LHCN-M2 (cell line): ENCODE results near the gene RASSF5. TPM values are rescaled to one million over a fixed set of nuclear protein-coding genes. Genes with fewer than 3 reads are reported as not detected.
"Not testable (repeated sequence)": the region's sequence is repeated elsewhere in the genome, so short reads cannot be mapped to it uniquely, and the experiment has no call there.

Experiments used
- DNase-seq: peaks from one replicate; pipeline ENCODE4 v3.0.0-alpha.2; 2012; ENCODE audit warnings: low read depth
- total RNA-seq: library from RNA; depleted of rRNA; stranded (reverse); fragments of >200 nt; gene quantifications from 2 replicates; pipeline ENCODE4 v1.2.3, GENCODE V29; 2014

The RASSF5 gene
- total RNA-seq, 1 experiment from 2014 or later, result 0.63 TPM

DNA sequence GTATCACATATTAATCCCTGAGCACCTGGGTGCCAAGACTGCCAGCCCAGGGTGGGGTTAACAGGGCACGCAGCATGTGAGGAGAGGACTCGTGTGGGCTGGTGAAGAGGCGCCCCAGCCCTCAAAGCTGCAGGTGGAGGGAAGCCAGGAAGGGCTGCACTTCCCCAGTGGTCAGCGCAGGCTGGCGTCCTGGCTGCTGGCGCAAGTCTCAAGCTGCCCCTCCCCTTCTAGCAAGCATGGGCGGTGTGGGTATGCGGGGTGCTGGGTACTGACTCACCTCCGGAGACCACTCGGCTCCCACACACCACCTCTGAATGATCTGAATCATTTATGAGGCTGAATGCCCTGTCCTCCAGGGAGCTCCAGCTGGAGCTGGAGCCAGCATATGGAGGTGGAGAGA lies 60.9 kb downstream of the RASSF5 start:
- DNase-seq, result no peak

DNA sequence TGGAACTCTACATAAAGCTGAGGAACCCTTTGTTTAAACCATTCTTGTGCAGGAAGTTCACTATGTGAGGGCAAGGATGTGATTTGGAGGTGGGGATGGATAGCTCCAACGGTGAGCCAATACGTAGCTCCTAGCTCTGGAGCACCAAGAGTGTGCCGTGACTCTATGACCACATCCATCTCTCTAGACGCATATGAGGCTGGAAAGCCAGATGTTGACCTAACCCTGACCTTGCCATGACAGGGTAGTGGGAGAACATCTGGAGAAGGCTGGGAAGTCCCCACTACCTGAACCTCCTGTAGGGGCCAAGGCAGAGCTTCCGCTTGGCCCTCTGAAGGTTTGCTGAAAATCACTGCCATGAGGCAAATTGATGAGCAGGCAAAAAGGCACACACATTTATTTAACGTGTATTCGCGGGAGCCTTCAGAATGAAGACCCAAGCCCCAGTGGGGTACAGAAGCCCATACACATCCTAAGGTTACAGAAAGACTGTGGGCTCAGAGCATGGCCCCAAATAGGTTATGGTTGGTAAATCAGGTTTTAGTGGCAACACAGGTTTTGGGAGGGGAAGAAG lies 61.5 kb downstream of the RASSF5 start:
- no peak for DNase-seq

DNA sequence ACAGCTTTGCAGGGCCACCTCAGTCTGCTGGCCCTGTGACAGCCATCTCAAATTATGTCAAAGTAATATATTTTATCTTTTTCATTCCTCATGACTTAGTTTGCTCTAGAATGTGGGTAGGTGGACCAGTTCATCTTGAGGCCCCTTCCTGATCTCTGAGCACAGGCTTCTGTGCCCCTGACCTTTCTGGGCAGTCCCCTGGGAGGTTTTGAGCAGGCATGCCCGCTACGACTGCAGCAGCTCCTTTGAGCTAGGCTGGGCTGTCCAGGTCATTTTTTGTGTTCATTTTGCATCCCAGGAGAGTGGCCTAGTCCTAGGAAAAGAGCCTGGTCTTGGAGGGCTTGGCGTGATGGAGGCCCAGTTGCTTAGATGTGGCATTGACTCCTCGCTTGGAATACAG lies 62.2 kb downstream of the RASSF5 start:
- no peak for DNase-seq

DNA sequence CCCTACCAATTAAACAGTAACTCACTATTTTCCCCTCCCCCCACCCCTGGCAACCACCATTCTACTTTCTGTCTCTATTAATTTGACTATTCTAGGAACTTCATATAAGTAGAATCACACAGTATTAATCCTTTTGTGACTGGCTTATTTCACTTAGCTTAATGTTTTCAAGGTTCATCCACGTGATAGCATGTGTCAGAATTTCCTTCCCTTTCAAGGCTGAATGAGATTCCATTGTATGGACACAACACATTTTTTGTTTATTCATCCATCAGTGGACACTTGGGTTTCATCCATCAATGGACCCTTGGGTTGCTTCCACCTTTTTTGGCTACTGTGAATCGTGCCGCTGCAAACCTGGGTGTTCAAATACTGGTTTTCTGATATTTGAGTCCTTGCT lies 63.2 kb downstream of the RASSF5 start:
- DNase-seq, result no peak

DNA sequence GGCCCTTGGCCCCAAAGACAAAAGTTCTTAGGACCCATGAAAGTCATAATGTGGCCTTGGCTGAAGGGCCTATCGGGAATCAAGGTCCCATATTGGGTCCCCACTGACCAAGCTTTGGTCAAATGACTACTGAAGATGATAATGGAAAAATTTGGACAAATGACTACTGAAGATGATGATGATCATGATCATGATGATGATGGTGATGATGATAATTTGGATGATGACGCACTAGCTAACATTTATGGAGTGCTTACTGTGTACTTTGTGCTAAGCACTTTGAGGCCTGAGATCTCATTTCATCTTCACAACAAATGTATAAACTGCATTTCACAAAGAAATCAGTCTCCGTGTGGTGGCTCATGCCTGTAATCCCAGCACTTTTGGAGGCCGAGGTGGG lies 65.5 kb downstream of the RASSF5 start:
- no peak for DNase-seq

DNA sequence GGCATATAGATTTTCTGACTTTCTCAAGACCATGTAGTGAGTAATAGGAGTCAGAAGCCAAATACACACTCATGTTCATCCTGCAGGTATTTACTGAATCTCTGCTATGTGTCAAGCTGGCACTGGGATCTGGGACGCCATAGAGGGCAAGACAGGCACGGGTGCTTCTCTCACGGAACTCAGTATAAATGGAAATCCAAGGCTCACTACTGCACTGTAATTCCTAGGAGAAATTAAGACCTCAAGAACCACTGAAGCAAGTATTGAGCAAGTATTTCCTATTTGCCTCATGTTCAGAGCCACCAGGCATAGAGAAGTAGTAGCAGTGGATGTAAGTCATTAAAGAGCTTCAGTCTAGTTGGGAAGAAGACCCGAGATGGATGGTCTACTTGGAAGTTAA lies 66.0 kb downstream of the RASSF5 start:
- no peak for DNase-seq

DNA sequence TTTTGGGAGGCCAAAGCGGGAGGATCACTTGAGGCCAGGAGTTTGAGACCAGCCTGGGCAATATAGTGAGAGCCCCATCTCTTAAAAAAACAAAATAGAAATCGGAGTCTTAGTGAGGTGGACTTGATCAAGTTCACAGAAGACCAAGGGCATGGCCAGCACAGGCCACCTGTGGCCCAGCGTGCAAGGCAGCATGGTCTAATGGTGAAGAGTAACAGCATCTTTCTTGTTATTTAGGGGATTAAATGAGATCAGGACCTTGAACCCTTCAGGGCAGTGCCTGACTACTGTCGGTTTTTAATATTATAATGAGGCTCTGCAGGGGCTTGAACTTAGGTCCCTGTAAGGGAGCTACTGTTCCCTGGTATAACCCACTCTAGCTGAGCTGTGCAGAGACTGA lies 66.4 kb downstream of the RASSF5 start:
- no peak for DNase-seq

DNA sequence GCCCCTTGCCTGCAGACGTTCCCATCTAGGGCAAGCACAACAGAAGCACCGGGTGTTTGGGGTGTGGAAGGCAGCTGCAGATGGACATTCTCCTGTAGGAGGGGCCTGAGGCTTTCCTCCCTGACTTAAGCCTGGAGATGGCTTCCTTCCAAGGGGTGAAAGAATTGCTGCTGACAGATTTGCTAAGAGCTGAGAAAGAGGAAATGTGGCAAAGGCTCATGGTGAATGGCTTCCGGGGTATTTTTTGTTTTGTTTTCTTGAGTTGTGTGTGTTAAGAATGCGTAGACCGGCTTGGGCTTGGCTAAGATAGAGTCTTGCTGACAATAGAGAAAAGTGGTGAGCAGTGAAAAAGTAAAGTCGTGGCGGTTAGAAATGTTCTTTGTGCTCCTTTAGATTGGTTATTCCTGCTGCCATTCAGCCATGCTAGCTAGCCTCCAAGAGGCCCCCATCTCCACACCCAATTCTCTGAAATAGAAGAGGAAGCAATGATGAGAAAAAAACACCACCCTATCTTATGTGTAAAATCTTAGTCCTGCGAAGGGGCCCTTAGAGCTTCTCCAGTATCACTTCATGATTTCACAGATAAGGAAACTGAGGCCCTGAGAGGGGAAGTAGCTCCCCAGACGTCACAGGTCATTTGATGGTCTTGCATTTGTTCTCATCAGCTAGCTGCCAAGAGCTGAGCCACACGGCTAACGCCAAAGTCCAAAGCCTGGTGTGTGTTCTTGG lies 68.0 kb downstream of the RASSF5 start:
- DNase-seq, result peak; percentile 78

DNA sequence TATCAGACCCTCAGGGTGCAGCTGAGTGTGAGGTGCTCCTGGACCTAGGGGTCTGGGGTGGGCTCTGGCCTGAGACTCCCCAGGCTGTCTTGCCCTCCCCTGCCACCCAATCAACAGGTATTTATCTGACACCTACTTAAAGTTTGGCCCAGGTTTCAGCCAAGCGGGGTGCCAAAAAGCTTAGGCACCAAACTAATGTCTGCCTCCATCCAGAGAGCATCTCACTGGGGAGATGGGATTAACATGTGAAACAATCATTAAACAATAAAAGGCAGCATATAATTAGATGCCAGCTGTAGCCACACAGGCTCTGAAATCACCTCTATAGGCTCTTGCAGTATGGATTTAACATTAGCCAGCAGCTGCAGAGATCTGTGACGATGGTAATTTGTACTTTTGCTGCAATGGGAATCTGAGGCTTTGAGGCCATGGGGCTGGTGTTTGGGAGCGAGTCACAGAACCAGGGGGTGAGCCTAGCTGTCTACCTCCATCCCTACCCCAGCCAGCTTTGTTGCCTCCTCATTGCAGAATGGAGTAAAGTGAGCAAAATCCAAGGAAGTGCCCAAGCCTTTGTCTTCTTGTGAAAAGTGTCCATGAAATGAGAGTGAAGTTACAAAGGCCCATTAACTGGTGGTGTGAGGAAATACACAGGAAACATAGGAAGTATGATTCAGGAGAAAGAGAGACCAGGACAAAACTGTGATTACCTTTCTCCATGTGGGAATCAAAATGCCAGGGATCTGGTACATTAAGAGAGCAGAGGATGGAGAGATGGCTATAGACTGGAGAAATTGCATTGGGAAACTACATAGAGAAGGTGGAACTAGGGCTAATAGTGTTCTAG lies 68.8 kb downstream of the RASSF5 start:
- no peak for DNase-seq

DNA sequence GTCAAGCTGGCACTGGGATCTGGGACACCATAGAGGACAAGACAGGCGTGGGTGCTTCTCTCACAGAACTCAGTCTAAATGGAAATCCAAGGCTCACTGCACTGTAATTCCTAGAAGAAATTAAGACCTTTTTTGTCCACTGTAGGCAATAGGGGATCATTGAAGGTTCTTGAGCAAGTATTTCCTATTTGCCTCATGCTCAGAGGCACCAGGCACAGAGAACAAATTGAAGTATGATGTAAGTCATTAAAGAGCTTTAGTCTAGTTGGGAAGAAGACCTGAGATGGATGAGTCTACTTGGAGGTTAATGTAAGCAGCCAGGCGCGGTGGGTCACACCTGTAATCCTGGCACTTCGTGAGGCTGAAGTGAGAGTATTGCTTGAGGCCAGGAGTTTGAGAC lies 70.3 kb downstream of the RASSF5 start:
- DNase-seq, result no peak

DNA sequence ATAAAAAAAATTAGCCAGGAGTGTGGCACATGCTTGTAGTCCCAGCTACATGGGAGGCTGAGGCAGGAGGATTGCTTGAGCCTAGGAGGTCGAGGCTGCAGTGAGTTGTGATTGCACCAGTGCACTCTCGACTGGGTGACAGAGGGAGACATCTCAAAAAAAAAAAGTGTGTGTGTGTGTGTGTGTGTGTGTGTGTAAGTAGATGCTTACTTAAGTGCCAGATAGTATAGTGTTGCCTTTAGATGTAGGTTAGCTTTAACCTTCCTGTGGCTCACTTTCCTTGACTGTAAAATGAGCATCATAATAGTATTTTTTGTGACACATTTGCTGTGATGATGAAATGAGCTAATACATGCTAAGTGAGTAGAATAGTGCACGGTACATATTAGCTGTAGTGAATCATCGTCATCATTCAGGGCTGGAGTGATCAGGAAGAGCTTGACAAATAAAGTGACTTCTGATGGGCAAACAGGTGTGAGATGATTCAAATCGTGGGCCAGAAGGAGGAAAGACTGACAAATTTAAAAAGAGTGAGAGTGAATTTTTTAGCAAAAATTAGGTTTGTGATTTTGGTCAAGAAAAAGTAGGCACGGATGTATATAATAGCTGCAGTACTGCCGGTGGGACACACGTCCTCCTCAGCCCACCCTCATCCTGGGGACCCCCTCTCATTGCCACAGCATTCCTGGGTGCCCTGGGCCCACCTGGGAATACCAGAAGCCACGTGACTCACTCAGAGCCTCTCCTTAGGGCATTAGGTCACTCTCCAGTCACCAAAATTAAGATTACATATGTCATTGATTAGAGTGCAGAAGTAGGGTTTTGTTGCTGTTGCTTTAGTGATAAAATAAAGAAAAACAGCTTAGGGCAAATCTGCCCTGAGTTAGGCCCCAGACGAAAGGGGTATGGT lies 71.0 kb downstream of the RASSF5 start:
- DNase-seq, result no peak

DNA sequence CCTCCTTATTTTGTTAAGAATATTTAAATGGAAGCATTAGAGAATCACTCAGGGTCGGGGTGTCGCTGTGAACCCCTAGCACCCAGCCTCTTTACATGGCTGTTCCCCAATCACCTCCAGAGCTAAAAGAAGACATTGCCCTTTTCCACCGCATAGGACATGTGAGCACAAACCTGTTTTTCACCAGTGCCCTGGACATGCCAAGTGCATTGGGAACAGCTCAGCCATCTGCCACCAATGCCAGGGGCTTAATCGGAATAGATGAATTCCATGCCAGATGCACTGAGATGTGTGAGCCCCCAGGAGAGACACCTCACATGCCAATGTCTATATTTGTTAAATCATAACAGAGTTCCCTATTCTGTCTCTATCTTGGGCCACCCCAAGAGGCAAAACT lies 71.6 kb downstream of the RASSF5 start:
- DNase-seq, result no peak

DNA sequence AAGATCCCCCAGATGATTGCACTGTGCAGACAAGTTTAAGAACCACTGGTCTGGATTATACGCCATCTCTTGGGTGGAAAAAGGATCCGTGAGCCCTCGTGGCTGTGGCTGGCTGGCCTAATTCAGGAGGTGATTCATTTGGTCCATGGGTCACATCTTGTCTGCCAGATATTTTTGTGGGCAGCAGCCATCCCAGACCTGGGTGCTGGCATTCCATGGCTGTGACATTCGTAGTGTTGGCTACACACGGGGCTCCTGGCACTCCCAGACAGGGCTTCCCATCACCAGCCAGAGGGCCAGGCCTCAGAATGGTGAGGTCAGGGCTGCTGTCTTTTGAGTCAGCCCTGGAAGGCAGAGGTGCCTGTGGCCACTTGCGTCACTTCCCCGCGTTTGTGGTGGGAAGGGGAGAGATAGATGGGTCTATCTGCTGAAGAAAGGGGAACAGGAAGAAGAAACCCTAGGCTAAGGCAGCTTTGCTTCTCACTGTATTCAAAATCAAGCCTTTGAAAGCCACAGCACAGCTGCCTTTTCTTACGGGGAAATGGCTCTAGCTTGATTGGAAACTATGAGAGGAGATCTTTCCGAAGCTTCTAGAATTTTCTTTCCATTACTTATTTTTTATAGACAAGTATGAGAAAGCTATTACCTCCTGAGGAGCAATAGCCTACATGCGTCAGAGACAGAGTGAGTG lies 72.6 kb downstream of the RASSF5 start:
- DNase-seq, result peak; percentile 80

DNA sequence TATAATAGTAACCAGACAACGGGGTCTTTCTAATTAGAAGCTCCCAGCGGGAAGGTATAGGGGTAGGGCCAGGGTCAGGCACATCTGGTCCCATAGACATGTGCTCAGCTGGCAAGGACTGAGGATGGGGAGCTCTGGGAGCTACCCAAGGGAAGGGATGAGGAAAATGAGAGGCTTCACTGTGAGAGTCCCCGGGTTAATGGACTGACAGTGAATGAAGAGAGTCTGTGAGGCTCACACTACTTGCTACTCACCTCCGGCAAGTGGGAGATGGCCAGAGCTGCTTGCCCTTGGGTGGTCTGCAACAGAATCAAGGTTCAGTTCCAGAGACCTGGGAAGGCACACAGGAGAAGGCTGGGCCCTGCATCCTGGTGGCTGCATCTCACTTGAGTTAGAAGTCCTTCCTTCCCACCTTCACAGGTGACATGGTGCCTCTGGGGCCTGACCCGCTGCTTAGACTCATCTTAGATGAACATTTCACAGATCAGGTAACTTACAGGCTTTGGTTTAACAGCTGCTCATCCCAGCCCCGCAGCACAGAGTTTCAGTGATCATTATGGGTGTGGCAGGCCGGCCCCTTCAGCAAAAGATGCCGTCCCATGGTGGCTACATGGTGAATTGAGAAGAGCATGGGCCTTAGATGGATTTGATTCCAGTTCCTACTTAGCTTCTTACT lies 73.2 kb downstream of the RASSF5 start:
- DNase-seq, result no peak

DNA sequence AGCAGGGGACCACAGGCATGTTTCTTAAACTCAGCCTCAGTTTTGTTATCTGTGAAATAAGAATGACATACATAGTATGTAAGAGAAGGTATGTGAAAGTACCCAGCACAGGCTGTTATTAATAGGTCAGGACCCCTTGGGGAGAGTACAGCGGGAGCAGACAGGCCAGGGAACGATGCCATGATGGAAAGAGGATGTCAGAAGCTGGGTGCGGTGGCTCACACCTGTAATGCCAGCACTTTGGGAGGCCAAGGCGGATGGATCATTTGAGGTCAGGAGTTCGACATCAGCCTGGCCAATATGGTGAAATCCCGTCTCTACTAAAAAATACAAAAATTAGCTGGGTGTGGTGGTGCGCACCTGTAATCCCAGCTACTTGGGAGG lies 73.8 kb downstream of the RASSF5 start:
- not testable (repeated sequence) for DNase-seq

DNA sequence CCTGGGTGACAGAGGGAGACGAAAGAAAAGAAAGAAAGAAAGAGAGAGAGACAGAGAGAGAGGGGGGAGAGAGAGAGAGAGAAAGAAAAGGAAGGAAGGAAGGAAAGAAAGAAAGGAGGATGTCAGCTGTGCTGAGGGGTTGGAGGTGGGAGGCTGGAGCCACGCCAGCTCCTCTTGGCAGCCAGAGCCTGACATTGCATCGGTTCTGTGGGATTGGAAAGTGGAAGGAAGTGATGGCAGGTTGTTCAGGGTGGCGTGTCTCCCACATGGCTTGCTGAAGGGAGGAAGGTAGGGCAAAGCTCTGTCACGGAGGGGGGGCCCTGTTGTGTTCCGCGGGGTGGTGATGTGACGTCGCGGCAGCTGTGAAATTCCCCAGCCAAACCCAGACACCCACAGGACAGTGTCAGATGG lies 74.2 kb downstream of the RASSF5 start:
- no peak for DNase-seq

DNA sequence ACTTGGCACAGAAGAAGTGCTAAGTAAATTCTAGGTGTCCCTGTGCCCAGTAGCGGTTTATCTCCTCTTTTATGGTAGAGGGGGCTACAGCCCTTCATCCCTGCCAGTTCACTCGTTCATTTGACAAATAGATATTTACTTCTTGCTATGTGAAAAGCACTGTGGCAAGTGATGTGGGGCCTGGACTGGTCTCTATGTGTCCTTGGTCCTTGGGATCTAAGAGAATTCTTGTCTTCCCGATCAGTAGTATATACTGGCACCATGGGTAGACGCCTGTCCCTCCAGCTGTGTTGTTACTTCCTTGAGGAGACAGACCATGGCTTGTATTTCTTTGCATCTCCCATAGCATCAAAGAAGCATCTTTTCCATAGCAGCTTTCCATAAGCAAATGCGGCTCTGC lies 75.2 kb downstream of the RASSF5 start:
- no peak for DNase-seq

DNA sequence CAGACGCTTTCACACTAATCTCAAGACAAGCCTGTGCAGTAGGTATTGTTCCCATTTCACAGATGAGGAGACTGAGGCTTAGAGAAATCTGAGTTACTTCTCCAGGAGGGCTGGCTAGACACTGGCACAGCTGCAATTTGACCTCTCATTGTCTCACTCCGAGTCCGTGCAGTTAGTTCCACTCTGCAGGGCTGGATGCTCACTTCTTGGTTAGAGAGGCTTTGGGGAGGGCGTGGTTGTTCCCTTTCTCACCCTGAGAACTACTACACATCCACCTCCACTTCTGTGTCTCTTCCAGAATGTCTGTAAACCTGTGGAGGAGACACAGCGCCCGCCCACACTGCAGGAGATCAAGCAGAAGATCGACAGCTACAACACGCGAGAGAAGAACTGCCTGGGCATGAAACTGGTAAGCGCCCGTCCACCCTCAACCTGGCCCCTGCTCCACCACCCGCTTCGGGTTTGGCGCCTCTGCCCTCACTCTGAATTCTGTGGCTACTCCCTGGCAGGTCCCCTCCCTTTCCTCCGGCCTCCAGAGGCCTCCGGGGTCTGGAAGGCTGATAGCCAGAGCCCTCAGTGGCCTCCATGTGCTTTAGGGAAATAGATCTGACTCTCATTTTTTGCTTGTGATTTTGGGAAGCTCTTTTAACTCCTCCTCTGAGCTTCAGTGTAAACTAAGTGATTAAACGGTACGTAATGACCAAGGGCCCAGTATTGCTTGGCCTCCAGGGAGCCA lies 75.8 kb downstream of the RASSF5 start:
- no peak for DNase-seq

DNA sequence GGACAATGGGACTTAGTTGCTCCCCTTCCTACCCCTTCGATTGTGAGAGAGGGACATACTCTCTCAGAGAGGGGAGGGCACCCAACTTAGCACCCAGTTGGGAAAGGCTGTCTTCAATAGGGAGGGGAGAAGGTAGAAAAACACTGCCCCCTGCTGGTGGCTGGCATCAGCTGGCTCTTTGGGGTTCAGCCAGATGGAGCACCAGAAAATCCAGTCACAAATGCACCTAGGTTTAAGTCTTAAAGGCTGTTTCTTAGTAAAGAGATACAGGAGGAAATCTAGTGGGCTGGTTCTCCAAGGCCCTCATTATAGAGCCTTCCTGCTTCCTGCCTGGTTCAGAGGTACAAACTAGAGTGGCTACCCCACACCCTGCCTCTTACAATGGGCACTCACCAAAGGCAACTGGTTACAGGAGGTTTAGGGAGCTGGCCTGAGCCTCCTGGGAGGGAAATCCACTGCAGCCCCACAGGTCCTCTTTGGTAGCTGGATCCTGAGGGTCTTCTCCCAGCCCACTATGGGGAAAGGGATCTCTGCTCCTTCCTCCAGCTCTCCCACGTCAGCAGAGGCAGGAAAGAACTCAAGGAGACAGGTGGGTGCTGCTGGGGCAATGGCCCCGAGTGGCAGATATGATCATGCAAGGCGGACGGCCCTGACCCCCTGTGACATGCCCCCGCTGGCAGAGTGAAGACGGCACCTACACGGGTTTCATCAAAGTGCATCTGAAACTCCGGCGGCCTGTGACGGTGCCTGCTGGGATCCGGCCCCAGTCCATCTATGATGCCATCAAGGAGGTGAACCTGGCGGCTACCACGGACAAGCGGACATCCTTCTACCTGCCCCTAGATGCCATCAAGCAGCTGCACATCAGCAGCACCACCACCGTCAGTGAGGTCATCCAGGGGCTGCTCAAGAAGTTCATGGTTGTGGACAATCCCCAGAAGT lies 76.6 kb downstream of the RASSF5 start:
- peak; percentile 60 for DNase-seq
